ENCODE results near the gene CLECL1. TPM values are rescaled to one million over a fixed set of nuclear protein-coding genes. Genes with fewer than 3 reads are reported as not detected.
"Not testable (repeated sequence)": the region's sequence is repeated elsewhere in the genome, so short reads cannot be mapped to it uniquely, and the experiment has no call there.

CLECL1 gene
- total and polyA plus RNA-seq, 9 of the 15 experiments (the other 6 are each of a cell fraction or from before 2014, with no cell fraction given), result 0.13 to 0.25 TPM; not detected in 7

DNA sequence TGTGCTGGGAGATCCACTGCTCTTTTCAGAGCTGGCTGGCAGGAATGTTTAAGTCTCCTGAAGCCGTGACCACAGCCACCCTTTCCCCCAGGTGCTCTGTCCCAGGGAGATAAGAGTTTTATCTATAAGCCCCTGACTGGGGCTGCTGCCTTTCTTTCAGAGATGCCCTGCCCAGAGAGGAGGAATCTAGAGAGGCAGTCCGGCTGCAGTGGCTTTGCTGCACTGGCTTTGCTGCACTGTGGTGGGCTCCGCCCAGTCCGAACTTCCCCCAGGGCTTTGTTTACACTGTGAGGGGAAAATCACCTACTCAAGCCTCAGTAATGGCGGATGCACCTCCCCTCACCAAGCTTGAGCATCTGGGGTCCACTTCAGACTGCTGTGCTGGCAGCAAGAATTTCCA, 47.5 kb downstream of the CLECL1 start:
- peak; percentile 75 for FAIRE-seq
- Histone ChIP-seq H3K9ac (ENCODE audit: insufficient read depth in 1 of 2, low read depth in 2 of 2, low read length in 2 of 2) (peak overlapping the region; percentile 35 to 84; a peak in 3 of 4 replicates), H2AFZ (ENCODE audit: low read depth, low read length) (peak overlapping the region; percentile 44; the same call in 1 of the 2 replicates), H3K4me1 (replicated peaks in 1 of 2; ENCODE audit: control insufficient read depth in 2 of 2, insufficient read depth in 2 of 2, low read length in 2 of 2) (peaks cover 4 to 14% of the 10 kb centered on the region in 2 experiments; a peak in 3 of 5 replicates), H3K4me2 (ENCODE audit: insufficient read depth, low read length) (peak overlapping the region; percentile 61), H3K27ac (ENCODE audit: extremely low read depth, low read depth, low read length) (peak overlapping the region; percentile 55; the same call in 2 of the 3 replicates)
- DNase-seq (ENCODE audit: extremely low read depth in 1 of 4, low spot score in 3 of 4), result peak in 2 of 4 experiments; percentile 25 to 82
- POLR2A ChIA-PET, result interaction anchor here (1.1 to 1.9 kb wide), 2 partner anchors 11 to 37 kb away, joined by 4 to 9 read pairs; no protein-coding TSS in a partner anchor
- H3K79me2 ChIP-seq (ENCODE audit: control insufficient read depth, insufficient read depth, low read length); H3K4me3 ChIP-seq; BruUV-seq (replicated peaks); H4K20me1 ChIP-seq (replicated peaks; ENCODE audit: control insufficient read depth, insufficient read depth, low read length); CTCF ChIA-PET (ENCODE audit: low intra/inter-chr PET ratio); H3K9me1 ChIP-seq (ENCODE audit: control insufficient read depth, insufficient read depth, low read length); H3K27me3 ChIP-seq (ENCODE audit: control insufficient read depth in 2 of 2, insufficient read depth in 2 of 2, low read length in 2 of 2); in situ Hi-C loops (cut with MboI); H3K36me3 ChIP-seq (ENCODE audit: control insufficient read depth, insufficient read depth, low read length); H3K9me3 ChIP-seq (replicated peaks; ENCODE audit: control insufficient read depth, insufficient read depth, low read depth, low read length); TF ChIP-seq FOXM1 (CRISPR knock-in tag; IDR thresholded peaks at IDR 0.05; ENCODE audit: low read depth); TEAD4 (CRISPR knock-in tag; IDR thresholded peaks at IDR 0.05; ENCODE audit: borderline replicate concordance): not testable (repeated sequence)
- 0% methylated on average over 3 of the region's 5 CpGs for WGBS (ENCODE audit: insufficient coverage, low coverage, missing lambda C conversion rate)
- intact Hi-C loops (cut with micrococcal nuclease), result loop anchor here (5.0 kb wide), 1 partner anchor 38 kb away; no protein-coding TSS in a partner anchor
- ATAC-seq, result peak; percentile 100
- TF ChIP-seq FOXM1 (IDR thresholded peaks at IDR 0.05; ENCODE audit: low read depth) (peak; percentile 79), TCF3 (CRISPR knock-in tag; IDR thresholded peaks at IDR 0.05) (peak; percentile 90), SMARCA4 (IDR thresholded peaks at IDR 0.05) (peak; percentile 78), CTBP1 (IDR thresholded peaks at IDR 0.05; ENCODE audit: borderline replicate concordance) (peak; percentile 76), TEAD4 (IDR thresholded peaks at IDR 0.05; ENCODE audit: low read length) (peak; percentile 88), PML (IDR thresholded peaks at IDR 0.05; ENCODE audit: low read length) (peak; percentile 64; the same call in 1 of the 2 replicates), HDAC2 (IDR thresholded peaks at IDR 0.05) (peak; percentile 39; the same call in 1 of the 2 replicates), ZBTB7A (IDR thresholded peaks at IDR 0.05; ENCODE audit: borderline replicate concordance, control insufficient read depth, low read depth, low read length) (peak; percentile 75; the same call in 1 of the 2 replicates), CXXC5 (CRISPR knock-in tag; IDR thresholded peaks at IDR 0.05) (peak; percentile 38), DMBX1 (CRISPR knock-in tag; IDR thresholded peaks at IDR 0.05; ENCODE audit: borderline replicate concordance) (peak; percentile 68; the same call in 1 of the 2 replicates), POLR2AphosphoS5 (IDR thresholded peaks at IDR 0.05; ENCODE audit: control insufficient read depth, insufficient read depth, low read depth, low read length) (peak; percentile 78), SMAD4 (CRISPR knock-in tag; conservative IDR thresholded peaks at IDR 0.05) (peak; percentile 62; the same call in 1 of the 2 replicates), MTA2 (IDR thresholded peaks at IDR 0.05; ENCODE audit: low read depth) (peak; percentile 77), TAL1 (IDR thresholded peaks at IDR 0.05) (peak; percentile 92), KLF16 (IDR thresholded peaks at IDR 0.05) (peak; percentile 63; the same call in 1 of the 2 replicates), ATF7 (IDR thresholded peaks at IDR 0.05) (0 out of 2 replicates have a peak, but pooled peaks have one; percentile 31), NFIC (IDR thresholded peaks at IDR 0.05) (peak; percentile 66), ESRRA (IDR thresholded peaks at IDR 0.05; ENCODE audit: borderline replicate concordance, low read depth) (peak; percentile 37; the same call in 1 of the 2 replicates), YY1 (IDR thresholded peaks at IDR 0.05; ENCODE audit: borderline replicate concordance in 1 of 3, control insufficient read depth in 1 of 3, extremely low read depth in 1 of 3, insufficient read depth in 3 of 3, insufficient read length in 1 of 3, insufficient replicate concordance in 2 of 3, low read depth in 1 of 3, low read length in 2 of 3) (peak in 2 of 3 experiments; percentile 34 to 68), EP300 (IDR thresholded peaks at IDR 0.05; ENCODE audit: low read length) (peak; percentile 75), TRIM24 (IDR thresholded peaks at IDR 0.05) (peak; percentile 57 to 79; a peak in 3 of 4 replicates), CBFA2T3 (IDR thresholded peaks at IDR 0.05) (peak; percentile 93), CCNT2 (IDR thresholded peaks at IDR 0.05; ENCODE audit: borderline replicate concordance, extremely low read depth, insufficient read length, low read depth, low read length) (peak; percentile 36), GATA2 (CRISPR knock-in tag; IDR thresholded peaks at IDR 0.05) (peak; percentile 83), TBL1XR1 (IDR thresholded peaks at IDR 0.05; ENCODE audit: low read length in 2 of 2) (0 out of 4 replicates have a peak, but pooled peaks of 1 of the 2 experiments have one; percentile 32)
